ENCODE data around the gene SLC5A11.

- no peak for TF ChIP-seq PATZ1 (CRISPR knock-in tag; IDR thresholded peaks at IDR 0.05; ENCODE audit: borderline replicate concordance)
- no peak for TF ChIP-seq ARNTL (CRISPR knock-in tag; IDR thresholded peaks at IDR 0.05; ENCODE audit: borderline replicate concordance, low read depth)
- TF ChIP-seq ESRRG (CRISPR knock-in tag; IDR thresholded peaks at IDR 0.05), result no peak
Observed at GRCh38 chr16:24869033-24869432, 23.3 kb downstream of the SLC5A11 start.
